NCI-H510A treated with DMSO at 0.1 percent for 48 hours (cell line): ENCODE results near the gene CARMIL1.
A peak's percentile ranks its signal among the peaks of the same experiment; 100 is the strongest.

ENCODE experiments used
- DNase-seq: peaks from one replicate; lab custom pipeline; 2025; lab: John Stamatoyannopoulos, UW

Gene CARMIL1

GRCh38 chr6:25477006-25477590, 197.9 kb downstream of the CARMIL1 start:
- DNase-seq = no peak

- DNase-seq = no peak
Measured at GRCh38 chr6:25478973-25479372, 199.8 kb downstream of the CARMIL1 start.

DNA sequence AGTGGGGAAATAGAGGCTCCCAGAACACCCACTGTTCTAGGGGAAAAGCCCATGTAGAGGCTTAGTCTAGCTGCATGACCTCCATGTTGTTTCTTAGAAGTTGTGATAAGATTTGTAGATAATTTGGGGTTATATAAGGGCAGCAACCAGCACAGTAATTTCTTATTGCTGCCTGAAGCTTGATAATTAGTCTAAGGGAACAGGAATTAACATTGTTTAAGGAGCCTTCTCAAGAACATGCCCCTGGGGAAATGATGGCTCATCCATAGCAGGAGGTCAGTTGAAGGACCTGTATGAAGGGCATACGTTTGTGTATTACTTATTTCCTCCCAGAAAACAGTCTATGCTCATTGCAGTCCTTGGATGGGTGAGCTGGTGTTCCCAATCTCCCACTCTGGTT, 202.1 kb downstream of the CARMIL1 start:
- DNase-seq = no peak

GRCh38 chr6:25482996-25483395, 203.8 kb downstream of the CARMIL1 start:
- DNase-seq = no peak

DNA sequence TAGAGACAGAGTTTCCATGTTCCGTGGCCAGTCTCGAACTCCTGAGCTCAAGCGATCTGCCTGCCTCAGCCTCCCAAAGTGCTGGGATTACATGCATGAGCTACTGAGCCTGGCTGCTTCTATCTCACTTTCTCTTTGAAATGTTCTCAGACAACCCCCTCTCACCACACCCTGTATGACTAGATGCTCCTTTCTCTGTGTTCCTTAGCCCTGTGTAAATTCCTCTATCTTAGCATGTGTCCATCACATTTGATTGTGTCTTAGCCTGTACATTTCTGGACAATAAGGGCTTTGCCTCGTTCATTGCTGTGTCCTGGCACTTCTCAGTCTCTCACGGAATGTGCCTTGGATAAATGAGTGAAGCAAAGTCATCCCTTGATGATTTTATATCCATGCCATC, 204.8 kb downstream of the CARMIL1 start:
- no peak for DNase-seq

DNA sequence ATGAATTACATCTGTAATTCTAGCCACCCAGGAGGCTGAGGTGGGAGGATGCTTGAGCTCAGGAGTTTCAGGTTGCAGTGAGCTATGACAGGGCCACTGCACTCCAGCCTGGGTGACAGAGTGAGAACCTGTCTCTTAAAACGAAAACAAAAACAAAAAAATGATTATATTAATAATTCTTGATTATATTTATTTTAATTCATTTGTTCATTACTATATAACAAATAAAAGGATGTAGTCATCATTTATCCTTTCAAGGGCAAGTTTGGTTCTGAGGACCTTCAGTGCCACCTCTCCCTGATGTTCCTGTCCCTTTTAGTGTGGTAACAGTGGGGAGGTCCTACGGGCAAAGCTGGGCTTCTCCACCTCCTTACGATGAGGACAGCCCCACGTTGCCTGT, 205.7 kb downstream of the CARMIL1 start:
- DNase-seq = peak; percentile 54

- peak; percentile 87 for DNase-seq
Measured at GRCh38 chr6:25485821-25486534, 206.8 kb downstream of the CARMIL1 start.

DNA sequence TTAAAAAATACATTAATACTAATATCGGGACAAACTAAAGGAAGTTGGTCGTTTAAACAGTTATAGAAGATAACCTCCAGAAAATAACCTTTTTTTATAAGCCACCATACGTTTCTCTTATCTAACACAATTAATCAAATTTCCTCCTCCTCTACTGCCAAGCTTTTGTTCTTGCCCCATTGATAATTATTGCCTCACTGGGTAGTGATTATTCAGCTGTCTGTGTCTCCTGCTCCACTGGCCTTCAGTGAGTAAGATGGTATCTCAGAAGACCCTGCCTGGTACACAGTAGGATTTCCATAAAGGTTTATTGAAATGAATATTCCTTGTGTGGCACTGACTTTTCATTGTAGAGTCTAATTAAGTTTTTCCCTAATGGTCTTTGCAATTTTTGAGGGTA, 207.4 kb downstream of the CARMIL1 start:
- DNase-seq = peak; percentile 38

DNA sequence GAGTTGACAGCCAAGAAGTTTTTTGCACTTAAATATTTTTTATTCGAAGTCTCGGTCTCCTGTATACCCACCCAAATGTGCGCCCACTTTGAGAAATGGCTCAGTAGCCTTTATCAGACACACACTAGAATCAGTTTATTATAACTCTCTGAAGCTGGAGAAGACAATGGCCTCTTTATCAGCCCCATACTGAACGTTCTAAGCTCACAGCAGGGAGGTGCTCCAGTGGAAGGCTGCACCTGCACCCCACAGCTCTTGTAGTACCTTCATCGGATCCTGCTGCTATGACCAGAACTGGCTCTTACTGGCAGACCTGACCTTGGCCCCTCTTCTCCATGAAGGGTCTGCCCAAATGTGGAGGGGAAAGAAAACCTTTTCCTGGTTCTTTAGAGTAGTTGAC, 207.8 kb downstream of the CARMIL1 start:
- peak; percentile 42 for DNase-seq

GRCh38 chr6:25488156-25488555, 209.0 kb downstream of the CARMIL1 start:
- peak; percentile 19 for DNase-seq

- no peak for DNase-seq
Measured at GRCh38 chr6:25489399-25489798, 210.2 kb downstream of the CARMIL1 start.

- DNase-seq = peak; percentile 91
Measured at GRCh38 chr6:25490018-25490801, 211.0 kb downstream of the CARMIL1 start.

DNA sequence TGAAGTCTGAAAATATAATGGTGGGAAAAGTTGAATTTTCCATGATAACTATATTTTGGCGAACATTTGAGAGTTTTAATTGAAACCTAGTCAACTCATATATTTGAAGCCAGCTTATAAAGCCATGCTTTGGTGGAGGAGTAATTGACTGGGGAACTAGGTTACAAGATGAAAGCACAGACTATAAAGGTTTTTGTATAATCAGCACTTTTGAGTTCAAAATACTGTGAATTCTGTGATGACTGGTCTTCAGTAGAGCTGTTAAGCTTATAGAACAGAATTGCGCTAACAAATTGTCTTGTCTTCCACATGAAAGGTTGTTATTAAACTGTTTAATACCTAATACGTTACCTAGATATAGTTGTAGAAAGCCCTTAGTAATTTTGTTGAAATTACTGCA, 213.8 kb downstream of the CARMIL1 start:
- no peak for DNase-seq

DNA sequence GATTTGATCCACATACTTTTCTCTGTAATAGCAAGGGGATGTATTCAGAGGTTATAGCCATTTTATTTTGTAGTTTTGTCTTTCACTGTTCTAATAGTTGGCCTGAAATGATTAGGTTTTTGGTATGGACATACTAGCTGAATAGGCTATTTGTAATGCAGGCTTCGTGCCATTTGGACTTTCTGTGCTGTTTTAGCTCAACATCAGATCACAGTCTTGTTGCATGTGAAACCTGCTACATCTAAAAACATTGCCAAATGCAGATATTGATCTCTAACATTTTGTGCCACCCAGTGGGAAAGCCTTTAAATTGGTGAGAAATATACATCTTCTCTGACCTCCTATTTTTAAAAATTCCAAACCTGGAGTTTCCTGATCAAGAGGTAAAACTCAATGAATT, 215.3 kb downstream of the CARMIL1 start:
- DNase-seq = no peak

GRCh38 chr6:25497383-25498040, 218.3 kb downstream of the CARMIL1 start:
- no peak for DNase-seq

DNA sequence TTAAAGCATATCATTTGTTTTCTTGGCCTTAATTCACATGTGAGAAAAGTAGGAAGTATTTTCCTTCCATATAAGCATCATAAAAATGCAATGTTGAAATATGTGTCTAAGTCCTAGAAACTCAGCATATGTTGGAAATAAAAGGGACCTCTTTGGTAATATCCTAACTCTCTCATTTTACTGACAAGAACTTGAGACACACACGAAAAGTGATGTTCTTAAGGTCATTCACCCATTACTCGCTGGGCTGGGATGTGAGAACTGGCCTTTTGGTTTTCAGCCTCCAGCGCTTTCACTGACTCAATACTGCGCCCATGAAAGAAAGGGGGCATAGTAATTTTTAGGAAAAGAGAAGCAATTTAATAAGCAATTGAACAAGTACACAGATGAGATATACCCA, 219.3 kb downstream of the CARMIL1 start:
- DNase-seq = no peak

DNA sequence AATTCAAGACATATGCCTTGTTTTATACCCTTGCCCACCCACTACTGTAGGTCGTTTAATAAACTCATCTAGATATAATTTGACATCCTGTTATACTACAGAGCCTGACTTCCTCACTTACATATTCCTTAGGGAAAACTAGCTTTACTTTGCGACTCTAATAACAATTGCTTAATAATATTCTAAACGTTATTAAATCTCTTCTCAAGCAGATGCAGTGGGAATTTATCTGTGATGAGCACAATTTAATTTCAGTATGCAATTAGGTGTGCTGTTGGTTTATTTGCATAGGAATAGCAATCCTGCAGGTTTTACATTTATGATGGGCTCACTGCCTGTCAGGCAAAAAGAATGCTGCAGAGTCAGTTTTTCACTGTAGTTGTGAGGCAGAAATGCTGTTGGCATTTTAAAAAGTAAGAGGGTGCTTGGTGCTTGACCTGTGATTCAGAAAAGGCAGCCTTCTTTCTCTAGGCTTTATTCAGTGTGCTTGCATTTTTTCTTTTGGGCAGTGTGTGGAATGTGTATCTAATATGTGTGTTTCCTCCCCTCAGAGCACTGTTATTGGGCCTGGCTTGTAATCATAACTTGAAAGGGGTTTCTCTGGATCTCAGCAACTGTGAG, 220.6 kb downstream of the CARMIL1 start:
- no peak for DNase-seq

- DNase-seq = no peak
Measured at GRCh38 chr6:25503686-25504085, 224.5 kb downstream of the CARMIL1 start.

GRCh38 chr6:25504661-25505060, 225.5 kb downstream of the CARMIL1 start:
- DNase-seq = no peak

DNA sequence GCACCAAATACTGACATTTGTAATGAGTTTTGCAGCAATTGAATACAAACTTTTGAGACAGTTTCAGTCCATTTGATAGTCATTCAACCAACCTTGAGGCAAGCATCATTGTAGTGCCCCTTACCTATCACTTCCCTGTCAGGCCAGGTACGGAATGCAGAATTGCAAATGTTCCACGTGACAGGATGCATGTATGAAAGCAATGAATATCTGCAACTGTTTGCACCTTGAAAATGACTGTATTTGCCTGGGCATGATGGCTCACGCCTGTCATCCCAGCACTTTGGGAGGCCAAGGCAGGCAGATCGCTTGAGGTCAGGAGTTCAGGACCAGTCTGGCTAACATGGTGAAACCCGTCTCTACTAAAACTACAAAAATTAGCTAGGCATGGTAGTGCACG, 226.8 kb downstream of the CARMIL1 start:
- DNase-seq = no peak

DNA sequence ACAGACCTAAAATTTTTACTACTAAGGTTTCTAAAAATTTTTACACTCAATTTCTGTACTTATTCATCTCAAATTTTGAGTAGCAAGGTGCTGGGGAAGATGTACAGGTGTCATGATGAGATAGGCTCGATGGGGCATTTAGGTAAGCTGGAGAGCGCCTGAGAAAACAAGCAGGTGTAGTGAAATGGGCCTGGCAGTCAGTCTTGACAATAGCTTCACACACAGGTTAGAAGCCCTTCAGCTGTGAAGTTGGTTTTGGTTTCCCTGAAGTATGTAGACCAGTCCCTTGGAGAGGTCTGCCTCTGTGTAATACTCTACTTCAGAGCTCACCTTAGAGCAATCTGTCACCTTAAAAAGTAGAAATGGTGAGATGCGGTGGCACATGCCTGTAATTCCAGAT, 228.9 kb downstream of the CARMIL1 start:
- no peak for DNase-seq

DNA sequence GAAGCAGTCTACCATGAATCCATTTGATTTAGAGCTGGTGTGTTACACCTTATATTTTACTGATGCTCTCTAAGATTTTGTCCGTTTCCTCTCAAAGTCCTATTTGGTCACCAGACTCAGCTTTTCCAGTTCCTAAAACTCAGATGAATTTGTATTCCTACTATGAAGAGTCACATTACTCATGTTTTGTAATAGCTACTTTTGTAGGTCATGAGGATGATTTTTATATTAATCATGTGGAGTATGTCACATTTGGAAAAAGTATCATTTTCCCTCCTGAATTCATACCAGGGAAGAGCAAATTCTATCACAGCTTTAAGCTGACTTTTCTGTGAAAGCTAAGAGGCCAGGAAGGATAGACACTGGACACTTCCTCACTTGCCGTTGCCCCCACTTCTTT, 232.2 kb downstream of the CARMIL1 start:
- DNase-seq = no peak
